VCaP (cell line): ENCODE measurements around the gene ITPR3.

Source experiments
- H3K27ac ChIP-seq: fragments of 450-650 bp; 2 replicates; pipeline ENCODE4 v1.5.1; 2017
- TF ChIP-seq, protein P1 (sequence below): fragments of 450-650 bp; conservative IDR thresholded peaks from 2 replicates; pipeline ENCODE4 v1.5.1; 2017; ENCODE audit warnings: mild to moderate bottlenecking, moderate library complexity

ITPR3 gene

GRCh38 chr6:33685411-33686224 lies 64.5 kb downstream of the ITPR3 start:
- H3K27ac ChIP-seq = no peak overlapping the region
- TF ChIP-seq, protein P1, sequence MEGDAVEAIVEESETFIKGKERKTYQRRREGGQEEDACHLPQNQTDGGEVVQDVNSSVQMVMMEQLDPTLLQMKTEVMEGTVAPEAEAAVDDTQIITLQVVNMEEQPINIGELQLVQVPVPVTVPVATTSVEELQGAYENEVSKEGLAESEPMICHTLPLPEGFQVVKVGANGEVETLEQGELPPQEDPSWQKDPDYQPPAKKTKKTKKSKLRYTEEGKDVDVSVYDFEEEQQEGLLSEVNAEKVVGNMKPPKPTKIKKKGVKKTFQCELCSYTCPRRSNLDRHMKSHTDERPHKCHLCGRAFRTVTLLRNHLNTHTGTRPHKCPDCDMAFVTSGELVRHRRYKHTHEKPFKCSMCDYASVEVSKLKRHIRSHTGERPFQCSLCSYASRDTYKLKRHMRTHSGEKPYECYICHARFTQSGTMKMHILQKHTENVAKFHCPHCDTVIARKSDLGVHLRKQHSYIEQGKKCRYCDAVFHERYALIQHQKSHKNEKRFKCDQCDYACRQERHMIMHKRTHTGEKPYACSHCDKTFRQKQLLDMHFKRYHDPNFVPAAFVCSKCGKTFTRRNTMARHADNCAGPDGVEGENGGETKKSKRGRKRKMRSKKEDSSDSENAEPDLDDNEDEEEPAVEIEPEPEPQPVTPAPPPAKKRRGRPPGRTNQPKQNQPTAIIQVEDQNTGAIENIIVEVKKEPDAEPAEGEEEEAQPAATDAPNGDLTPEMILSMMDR = no peak

DNA sequence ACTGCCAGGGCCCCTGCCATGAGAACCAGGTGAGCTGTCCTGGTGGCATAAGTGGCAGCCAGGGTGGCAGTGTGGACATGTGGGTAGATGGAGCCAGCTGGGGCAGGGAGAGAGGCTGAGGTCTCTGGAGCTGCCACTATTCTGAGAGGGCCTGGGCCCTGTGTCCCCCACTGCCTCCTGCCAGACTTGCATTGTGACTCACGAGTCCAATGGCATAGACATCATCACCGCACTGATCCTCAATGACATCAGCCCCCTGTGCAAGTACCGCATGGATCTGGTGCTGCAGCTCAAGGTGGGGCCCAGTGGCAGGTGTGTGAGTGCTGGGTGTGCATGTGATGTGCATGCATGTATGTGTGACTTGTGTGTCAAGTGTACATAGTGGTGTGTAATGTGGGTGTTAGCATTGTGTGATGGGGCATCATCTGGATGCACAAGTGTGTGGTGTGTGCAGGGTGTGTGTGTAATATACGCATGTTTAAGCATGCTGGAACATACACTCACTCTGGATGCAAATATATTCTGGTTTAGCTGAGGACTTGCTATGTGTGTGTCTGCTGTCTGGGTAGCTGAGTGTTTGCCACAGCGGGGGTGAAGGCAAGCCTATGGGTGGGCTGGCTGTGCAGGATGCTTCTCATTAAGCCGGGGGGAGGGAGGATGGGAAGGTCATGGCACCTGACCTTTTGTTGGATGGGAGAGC lies 65.3 kb downstream of the ITPR3 start:
- TF ChIP-seq, protein P1 = no peak
- H3K27ac ChIP-seq = no peak overlapping the region

DNA sequence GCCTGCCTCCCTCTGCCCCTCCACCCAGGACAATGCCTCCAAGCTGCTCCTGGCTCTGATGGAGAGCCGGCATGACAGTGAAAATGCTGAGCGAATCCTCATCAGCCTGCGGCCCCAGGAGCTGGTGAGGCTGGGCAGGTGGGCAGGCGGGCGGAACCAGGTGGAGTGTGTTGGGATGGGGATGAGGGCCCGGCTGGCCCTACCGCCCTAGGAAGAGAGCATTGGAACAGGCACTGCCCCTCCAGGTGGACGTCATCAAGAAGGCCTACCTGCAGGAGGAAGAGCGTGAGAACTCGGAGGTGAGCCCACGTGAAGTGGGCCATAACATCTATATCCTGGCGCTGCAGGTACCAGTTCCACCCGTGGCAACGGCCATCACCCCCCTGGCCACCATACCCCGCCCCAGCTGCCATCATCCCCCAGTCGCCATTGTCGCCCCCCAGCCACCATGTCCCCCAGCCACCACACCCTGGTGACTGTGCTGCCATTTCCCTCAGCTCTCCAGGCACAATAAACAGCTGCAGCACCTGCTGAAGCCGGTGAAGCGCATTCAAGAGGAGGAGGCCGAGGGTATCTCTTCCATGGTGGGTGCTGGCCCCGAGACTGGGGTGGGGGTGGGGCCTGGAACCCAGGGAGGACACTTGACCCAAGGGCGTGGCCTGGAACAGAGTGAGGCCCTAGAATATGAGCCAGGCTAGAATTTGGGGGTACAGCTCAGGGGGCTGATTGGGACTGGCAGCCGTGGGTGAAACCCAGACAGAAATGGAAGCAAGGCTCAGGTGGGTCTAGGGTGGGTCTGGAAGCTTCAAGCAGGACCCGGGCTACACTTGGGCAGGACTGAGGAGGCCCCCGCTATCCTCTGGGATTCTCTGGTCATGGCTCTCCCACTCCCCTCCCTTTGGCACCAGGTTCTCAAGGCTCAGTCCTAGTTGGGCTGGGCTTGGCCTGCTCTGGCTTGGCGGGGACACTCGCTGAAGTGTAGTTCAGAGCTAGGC lies 66.2 kb downstream of the ITPR3 start:
- TF ChIP-seq, protein P1 = no peak
- H3K27ac ChIP-seq = no peak overlapping the region

DNA sequence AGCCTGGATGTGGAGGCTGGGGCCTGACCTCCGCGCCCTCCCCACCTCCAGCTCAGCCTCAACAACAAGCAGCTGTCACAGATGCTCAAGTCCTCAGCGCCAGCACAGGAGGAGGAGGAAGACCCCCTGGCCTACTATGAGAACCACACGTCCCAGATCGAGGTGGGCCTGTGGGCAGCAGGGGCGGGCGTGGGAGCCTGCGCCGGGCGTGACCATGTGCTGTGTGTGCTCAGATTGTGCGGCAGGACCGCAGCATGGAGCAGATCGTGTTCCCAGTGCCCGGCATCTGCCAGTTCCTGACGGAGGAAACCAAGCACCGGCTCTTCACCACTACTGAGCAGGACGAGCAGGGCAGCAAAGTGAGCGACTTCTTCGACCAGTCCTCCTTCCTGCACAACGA lies 66.9 kb downstream of the ITPR3 start:
- H3K27ac ChIP-seq = no peak overlapping the region
- TF ChIP-seq, protein P1 = no peak

- no peak overlapping the region for H3K27ac ChIP-seq
- TF ChIP-seq, protein P1 = no peak
These were observed 67.5 kb downstream of the ITPR3 start for GRCh38 chr6:33688451-33689147.

- TF ChIP-seq, protein P1 = no peak
- no peak overlapping the region for H3K27ac ChIP-seq
These were observed 68.0 kb downstream of the ITPR3 start for GRCh38 chr6:33689148-33689494.
